Cardiac muscle cell (in vitro differentiated cells and primary cell): Measurements from ENCODE around the gene TAF11L12. TPM values are rescaled to one million over a fixed set of nuclear protein-coding genes. Genes with fewer than 3 reads are reported as not detected.
"Not testable (repeated sequence)": the region's sequence is repeated elsewhere in the genome, so short reads cannot be mapped to it uniquely, and the experiment has no call there.

Experiments used
- DNase-seq, 2 donors: peaks; one replicate each; pipeline versions ENCODE4 v3.0.0 to v3.0.0-alpha.2; 2010 to 2017; ENCODE audit warnings: low read depth in 1 of 2, low spot score in 1 of 2
- H3K27ac ChIP-seq: fragments of 200-600 bp; sonication (generic); 2 replicates; pipeline ENCODE4 v1.5.1; 2016
- H3K27me3 ChIP-seq: fragments of 200-600 bp; sonication (generic); 2 replicates; pipeline ENCODE4 v1.6.0; 2016; ENCODE audit warnings: control low read depth
- H3K36me3 ChIP-seq: fragments of 200-600 bp; sonication (generic); 2 replicates; pipeline ENCODE4 v1.5.1; 2016; ENCODE audit warnings: control low read depth
- H3K4me1 ChIP-seq: fragments of 200-600 bp; sonication (generic); 2 replicates; pipeline ENCODE4 v1.8.1; 2017; ENCODE audit warnings: low read depth, mild to moderate bottlenecking, mixed run types
- H3K4me3 ChIP-seq: fragments of 200-600 bp; sonication (generic); 2 replicates; pipeline ENCODE4 v1.5.1; 2016; ENCODE audit warnings: mild to moderate bottlenecking
- H3K9me3 ChIP-seq: fragments of 200-600 bp; sonication (generic); 2 replicates; pipeline ENCODE4 v1.5.1; 2017; ENCODE audit warnings: low read depth, mild to moderate bottlenecking, control low read depth
- CTCF ChIP-seq: IDR thresholded peaks from 2 replicates; pipeline ENCODE4 v1.5.1; 2012; ENCODE audit warnings: low read depth, mild to moderate bottlenecking, low read length
- polyA plus RNA-seq: library from polyadenylated mRNA; unstranded; fragments of >200 nt; fragmentation: Nextera tagmentation; extraction: Ambion mirVana; gene quantifications from 2 replicates; pipeline ENCODE4 v1.2.1, GENCODE V29; 2016
- total RNA-seq: library from RNA; depleted of rRNA; stranded (reverse); fragments of >200 nt; gene quantifications from 2 replicates; pipeline ENCODE4 v1.2.3, GENCODE V29; 2016

Gene TAF11L12
- total and polyA plus RNA-seq, 2 experiments from 2014 or later, result not detected

- Histone ChIP-seq H3K27me3 (no peaks in the 10 kb centered on the region), H3K9me3 (no peaks in the 10 kb centered on the region), H3K27ac (no peak overlapping the region), H3K4me1 (no peaks in the 10 kb centered on the region), H3K36me3 (no peaks in the 10 kb centered on the region), H3K4me3 (no peak overlapping the region)
- DNase-seq, result no peak
- TF ChIP-seq CTCF, result no peak
These were observed 9.2 kb downstream of the TAF11L12 start for GRCh38 chr5:17619354-17619753.

GRCh38 chr5:17620627-17621026 lies 10.4 kb downstream of the TAF11L12 start:
- H3K9me3 ChIP-seq, result no peaks in the 10 kb centered on the region
- no peaks in the 10 kb centered on the region for H3K4me1 ChIP-seq
- no peak for TF ChIP-seq CTCF
- H3K27ac ChIP-seq, result no peak overlapping the region
- H3K36me3 ChIP-seq, result no peaks in the 10 kb centered on the region
- no peaks in the 10 kb centered on the region for H3K27me3 ChIP-seq
- H3K4me3 ChIP-seq, result no peak overlapping the region
- DNase-seq, result no peak

- no peak for TF ChIP-seq CTCF
- Histone ChIP-seq H3K4me1 (no peaks in the 10 kb centered on the region), H3K4me3 (no peak overlapping the region), H3K36me3 (no peaks in the 10 kb centered on the region), H3K9me3 (no peaks in the 10 kb centered on the region), H3K27ac (no peak overlapping the region), H3K27me3 (no peaks in the 10 kb centered on the region)
- no peak for DNase-seq
These were observed 15.5 kb downstream of the TAF11L12 start for GRCh38 chr5:17625686-17626085.

GRCh38 chr5:17631788-17632187 lies 21.6 kb downstream of the TAF11L12 start, which contains the start of gene TAF11L13:
TAF11L13 (plus strand) TSS chr5:17632088.
- DNase-seq, H3K4me3 ChIP-seq, H3K27me3 ChIP-seq, H3K36me3 ChIP-seq, H3K27ac ChIP-seq, H3K4me1 ChIP-seq, H3K9me3 ChIP-seq: not testable (repeated sequence)

- H3K4me1 ChIP-seq, result no peaks in the 10 kb centered on the region
These were observed 24.0 kb downstream of the TAF11L12 start, which contains the start of gene TAF11L14 for GRCh38 chr5:17634160-17634559. TAF11L14 (plus strand) TSS chr5:17634460.

GRCh38 chr5:17649232-17649631 lies 39.0 kb downstream of the TAF11L12 start:
- not testable (repeated sequence) for H3K4me1 ChIP-seq, H3K27me3 ChIP-seq, H3K27ac ChIP-seq, H3K36me3 ChIP-seq, DNase-seq, H3K9me3 ChIP-seq, H3K4me3 ChIP-seq

More at GRCh38 chr5:17634160-17634559, 24.0 kb downstream of the TAF11L12 start, which contains the start of gene TAF11L14:
- no peak within 1 kb of the TSS for H3K27ac ChIP-seq
- no peak within 1 kb of the TSS for H3K4me3 ChIP-seq
- TF ChIP-seq CTCF, result no peak
- H3K36me3 ChIP-seq, result no peaks in the 10 kb centered on the region
- no peaks in the 10 kb centered on the region for H3K27me3 ChIP-seq
- H3K9me3 ChIP-seq, result no peaks in the 10 kb centered on the region
- DNase-seq, result no peak

GRCh38 chr5:17655201-17655759 lies 45.1 kb downstream of the TAF11L12 start:
- H3K9me3 ChIP-seq, H3K4me3 ChIP-seq, H3K36me3 ChIP-seq, DNase-seq, H3K4me1 ChIP-seq, H3K27ac ChIP-seq, H3K27me3 ChIP-seq: not testable (repeated sequence)
